Stimulated activated CD8-positive, alpha-beta memory T cell treated with anti-CD3 and anti-CD28 coated beads, Interleukin-12 subunit alpha, Interleukin-12 subunit beta, amount 100 ng/mL, for 24 hours (primary cell): ENCODE measurements around the gene TFE3.
A peak's percentile ranks its signal among the peaks of the same experiment; 100 is the strongest.
"Not testable (repeated sequence)": the region's sequence is repeated elsewhere in the genome, so short reads cannot be mapped to it uniquely, and the experiment has no call there.

Experiments
- DNase-seq: peaks from one replicate; pipeline ENCODE4 v3.0.0-alpha.2; 2020; ENCODE audit errors: extremely low read depth

Gene TFE3

GRCh38 chrX:49001521-49002090 lies 41.6 kb downstream of the TFE3 start:
- peak; percentile 3 for DNase-seq

GRCh38 chrX:49000636-49001035 lies 42.5 kb downstream of the TFE3 start:
- DNase-seq: no peak

GRCh38 chrX:48999030-48999429 lies 44.1 kb downstream of the TFE3 start:
- no peak for DNase-seq

- DNase-seq: no peak
Measured at GRCh38 chrX:48998391-48998790, 44.8 kb downstream of the TFE3 start.

- DNase-seq: no peak
Measured at GRCh38 chrX:48997865-48998264, 45.3 kb downstream of the TFE3 start.

GRCh38 chrX:48997455-48997854 lies 45.7 kb downstream of the TFE3 start:
- no peak for DNase-seq

GRCh38 chrX:48996969-48997368 lies 46.2 kb downstream of the TFE3 start:
- DNase-seq: no peak

GRCh38 chrX:48992341-48992740 lies 50.8 kb downstream of the TFE3 start:
- DNase-seq: no peak

GRCh38 chrX:48989483-48989882 lies 53.7 kb downstream of the TFE3 start:
- no peak for DNase-seq

GRCh38 chrX:48983896-48984295 lies 59.3 kb downstream of the TFE3 start:
- DNase-seq: no peak

- DNase-seq: no peak
Measured at GRCh38 chrX:48983081-48983480, 60.1 kb downstream of the TFE3 start.

GRCh38 chrX:48981178-48981577 lies 62.0 kb downstream of the TFE3 start:
- DNase-seq: no peak

GRCh38 chrX:48980341-48980740 lies 62.8 kb downstream of the TFE3 start:
- not testable (repeated sequence) for DNase-seq
